ENCODE results near the gene PRKCI.
"Not testable (repeated sequence)": the region's sequence is repeated elsewhere in the genome, so short reads cannot be mapped to it uniquely, and the experiment has no call there.

PRKCI gene

GRCh38 chr3:170338690-170339340 is 116.6 kb downstream of the PRKCI start:
- H3K4me3 ChIP-seq (ENCODE audit: low read depth, low read length) = no peak overlapping the region
- DNase-seq (ENCODE audit: low read depth) = no peak
- TF ChIP-seq CTCF (IDR thresholded peaks at IDR 0.05; ENCODE audit: control insufficient read depth, extremely low read depth, insufficient read depth) = no peak

GRCh38 chr3:170342273-170342672 is 120.0 kb downstream of the PRKCI start:
- H3K4me3 ChIP-seq (ENCODE audit: low read depth, low read length) = not testable (repeated sequence)

GRCh38 chr3:170343859-170344258 is 121.6 kb downstream of the PRKCI start:
- H3K4me3 ChIP-seq (ENCODE audit: low read depth, low read length); DNase-seq (ENCODE audit: low read depth): not testable (repeated sequence)

More at GRCh38 chr3:170342273-170342672, 120.0 kb downstream of the PRKCI start:
- DNase-seq (ENCODE audit: low read depth) = not testable (repeated sequence)

- TF ChIP-seq CTCF (IDR thresholded peaks at IDR 0.05; ENCODE audit: control insufficient read depth, extremely low read depth, insufficient read depth) = no peak
Observed at GRCh38 chr3:170344971-170345370, 122.7 kb downstream of the PRKCI start.

GRCh38 chr3:170346481-170347392 is 124.5 kb downstream of the PRKCI start:
- TF ChIP-seq CTCF (IDR thresholded peaks at IDR 0.05; ENCODE audit: control insufficient read depth, extremely low read depth, insufficient read depth) = no peak
- H3K4me3 ChIP-seq (ENCODE audit: low read depth, low read length) = no peak overlapping the region
- DNase-seq (ENCODE audit: low read depth) = no peak

More at GRCh38 chr3:170344971-170345370, 122.7 kb downstream of the PRKCI start:
- H3K4me3 ChIP-seq (ENCODE audit: low read depth, low read length) = no peak overlapping the region
- no peak for DNase-seq (ENCODE audit: low read depth)

- H3K4me3 ChIP-seq (ENCODE audit: low read depth, low read length) = no peak overlapping the region
- TF ChIP-seq CTCF (IDR thresholded peaks at IDR 0.05; ENCODE audit: control insufficient read depth, extremely low read depth, insufficient read depth) = no peak
- no peak for DNase-seq (ENCODE audit: low read depth)
Observed at GRCh38 chr3:170350515-170351413, 128.5 kb downstream of the PRKCI start.

- no peak overlapping the region for H3K4me3 ChIP-seq (ENCODE audit: low read depth, low read length)
- no peak for TF ChIP-seq CTCF (IDR thresholded peaks at IDR 0.05; ENCODE audit: control insufficient read depth, extremely low read depth, insufficient read depth)
- no peak for DNase-seq (ENCODE audit: low read depth)
Observed at GRCh38 chr3:170352936-170353335, 130.7 kb downstream of the PRKCI start.

Data from LNCaP clone FGC (cell line).